ENCODE data around the gene MEF2C. TPM values are rescaled to one million over a fixed set of nuclear protein-coding genes. Genes with fewer than 3 reads are reported as not detected.

Gene MEF2C
- total and polyA plus RNA-seq, 5 experiments from 2014 or later = 0.14 to 10.8 (median 0.48) TPM

DNA sequence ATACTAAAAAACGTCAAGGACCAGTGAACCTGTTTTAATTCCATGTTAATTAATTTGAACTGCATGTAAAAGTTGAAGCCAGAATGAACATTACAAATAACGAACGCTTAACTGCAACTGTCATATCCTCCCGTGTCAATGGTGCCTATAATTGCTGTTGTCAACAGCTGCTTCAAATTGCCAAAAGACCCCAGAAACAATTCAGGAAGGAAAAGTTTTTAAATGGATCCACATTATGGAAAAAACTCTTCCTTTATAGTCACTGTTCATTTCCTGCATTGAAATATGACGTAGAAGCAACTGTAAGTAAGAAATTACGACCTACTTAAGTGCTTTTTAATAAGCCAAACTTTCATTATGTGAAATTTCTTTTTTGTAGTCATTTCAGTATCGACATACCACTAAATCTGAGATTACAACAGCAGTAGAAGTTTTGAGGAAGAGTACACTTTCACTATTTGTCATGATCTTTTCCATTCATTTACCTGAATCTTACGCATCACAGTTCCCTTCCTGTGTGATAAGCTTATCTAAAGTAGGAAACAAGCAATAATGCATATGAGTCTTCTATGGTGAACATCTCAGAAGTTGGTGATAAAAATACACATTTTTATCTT, 37.8 kb downstream of the MEF2C start:
- POLR2A ChIA-PET = no interaction called here
- Mint-ChIP-seq H3K9me3 (no peaks in the 10 kb centered on the region), H3K27me3 (peaks cover 0 to 11% (median 3%) of the 10 kb centered on the region in 5 donors), H3K36me3 (no peaks in the 10 kb centered on the region), H3K4me1 (peaks cover 0 to 30% (median 0%) of the 10 kb centered on the region in 4 donors), H3K4me3 (no peak overlapping the region), H3K27ac (no peak overlapping the region)
- DNase-seq = no peak
- ATAC-seq = no peak

DNA sequence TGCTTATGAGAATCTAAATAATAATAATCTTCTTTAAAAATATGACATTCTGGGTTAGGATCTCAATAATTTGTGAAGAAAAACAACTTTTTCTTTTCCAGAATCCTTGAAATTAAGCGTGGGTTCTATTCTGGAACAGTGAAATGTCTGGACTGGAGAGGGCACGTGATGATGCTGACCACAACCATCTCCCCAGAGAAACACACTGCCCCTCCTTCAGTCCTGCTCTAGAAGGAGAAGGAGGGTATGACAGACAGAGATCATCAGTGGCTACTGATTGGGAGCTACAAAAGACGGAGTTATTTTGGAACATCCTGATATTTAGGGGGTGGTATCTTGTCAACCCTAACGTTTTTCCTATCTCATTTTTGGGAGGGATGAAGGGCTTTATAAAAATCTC, 40.2 kb downstream of the MEF2C start:
- ATAC-seq (no peak), DNase-seq (no peak)
- Mint-ChIP-seq H3K27me3 (peaks cover 1 to 11% (median 3%) of the 10 kb centered on the region in 5 donors), H3K36me3 (no peaks in the 10 kb centered on the region), H3K27ac (no peak overlapping the region), H3K4me1 (peaks cover 0 to 25% (median under 1%) of the 10 kb centered on the region in 4 donors), H3K9me3 (no peaks in the 10 kb centered on the region), H3K4me3 (no peak overlapping the region)
- POLR2A ChIA-PET = no interaction called here

DNA sequence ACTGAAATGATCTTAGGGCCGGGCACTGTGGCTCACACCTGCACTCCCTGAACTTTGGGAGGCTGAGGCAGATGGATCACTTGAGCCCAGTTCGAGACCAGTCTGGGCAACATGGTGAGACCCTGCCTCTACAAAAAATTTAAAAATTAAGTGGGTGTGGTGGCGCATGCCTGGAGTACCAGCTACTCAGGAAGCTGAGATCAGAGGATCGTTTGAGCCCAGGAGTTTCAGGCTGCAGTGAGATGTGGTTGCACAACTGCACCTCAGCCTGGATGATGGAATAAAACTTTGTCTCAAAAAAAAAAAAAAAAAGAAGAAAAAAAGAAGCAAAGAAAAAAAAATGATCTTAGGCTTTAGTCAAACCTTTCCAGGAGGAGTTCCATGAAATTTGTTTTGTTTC, 41.8 kb downstream of the MEF2C start:
- no peak overlapping the region for H3K27ac Mint-ChIP-seq
- POLR2A ChIA-PET = no interaction called here
- peaks cover 0 to 12% (median under 1%) of the 10 kb centered on the region in 4 donors for H3K4me1 Mint-ChIP-seq
- H3K4me3 Mint-ChIP-seq = no peak overlapping the region
- H3K27me3 Mint-ChIP-seq = peaks cover 1 to 3% (median 2%) of the 10 kb centered on the region in 5 donors
- no peak for ATAC-seq
- no peaks in the 10 kb centered on the region for H3K9me3 Mint-ChIP-seq
- H3K36me3 Mint-ChIP-seq = no peaks in the 10 kb centered on the region
- DNase-seq = no peak

DNA sequence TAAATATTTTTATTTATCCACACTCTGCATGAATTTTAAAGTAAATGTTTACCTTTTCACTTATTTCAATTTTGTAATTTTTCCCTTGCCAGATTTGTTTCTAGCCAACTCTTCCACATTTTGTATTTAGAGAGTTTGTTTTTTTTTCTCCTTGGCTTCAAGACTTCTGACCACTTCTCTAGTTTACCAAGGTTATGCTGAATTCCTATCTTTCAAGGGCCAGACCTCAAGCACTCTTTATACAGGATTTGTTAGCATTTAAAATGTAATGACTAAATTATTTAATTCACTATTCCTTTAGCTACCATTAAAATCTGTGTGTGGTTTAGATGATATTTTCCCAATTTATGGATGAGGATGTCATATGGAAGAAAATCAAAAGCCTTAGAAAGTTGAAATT, 42.5 kb downstream of the MEF2C start:
- no peak for DNase-seq
- Mint-ChIP-seq H3K4me3 (no peak overlapping the region), H3K4me1 (peaks cover 0 to 10% (median under 1%) of the 10 kb centered on the region in 4 donors), H3K27ac (no peak overlapping the region), H3K27me3 (peaks cover 0 to 3% (median 1%) of the 10 kb centered on the region in 5 donors), H3K9me3 (no peaks in the 10 kb centered on the region), H3K36me3 (no peaks in the 10 kb centered on the region)
- ATAC-seq = no peak
- POLR2A ChIA-PET = no interaction called here

DNA sequence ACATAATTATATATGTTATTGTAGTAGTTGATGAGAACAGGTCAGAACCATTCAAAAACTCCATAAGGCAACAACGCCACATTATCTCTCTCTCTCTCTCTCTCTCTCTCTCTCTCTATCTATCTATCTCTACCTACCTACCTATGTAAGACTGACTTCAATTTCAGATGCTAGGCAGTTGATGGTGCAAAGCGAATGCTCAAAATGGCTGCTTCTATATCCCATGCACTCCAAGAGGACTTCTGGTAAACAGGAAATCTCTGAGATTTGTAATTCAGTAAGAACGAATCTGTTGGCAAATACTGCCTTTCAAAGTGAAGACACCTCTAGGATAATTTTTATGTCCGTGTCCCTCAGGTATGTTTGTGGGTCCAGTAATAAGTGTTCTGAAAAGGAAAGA, 43.7 kb downstream of the MEF2C start:
- H3K4me3 Mint-ChIP-seq = no peak overlapping the region
- no peak overlapping the region for H3K27ac Mint-ChIP-seq
- ATAC-seq = no peak
- H3K9me3 Mint-ChIP-seq = no peaks in the 10 kb centered on the region
- H3K36me3 Mint-ChIP-seq = no peaks in the 10 kb centered on the region
- POLR2A ChIA-PET = no interaction called here
- DNase-seq = no peak
- H3K4me1 Mint-ChIP-seq = peaks cover 0 to 7% (median 3%) of the 10 kb centered on the region in 4 donors
- H3K27me3 Mint-ChIP-seq = peaks cover 0 to 3% (median 1%) of the 10 kb centered on the region in 5 donors

DNA sequence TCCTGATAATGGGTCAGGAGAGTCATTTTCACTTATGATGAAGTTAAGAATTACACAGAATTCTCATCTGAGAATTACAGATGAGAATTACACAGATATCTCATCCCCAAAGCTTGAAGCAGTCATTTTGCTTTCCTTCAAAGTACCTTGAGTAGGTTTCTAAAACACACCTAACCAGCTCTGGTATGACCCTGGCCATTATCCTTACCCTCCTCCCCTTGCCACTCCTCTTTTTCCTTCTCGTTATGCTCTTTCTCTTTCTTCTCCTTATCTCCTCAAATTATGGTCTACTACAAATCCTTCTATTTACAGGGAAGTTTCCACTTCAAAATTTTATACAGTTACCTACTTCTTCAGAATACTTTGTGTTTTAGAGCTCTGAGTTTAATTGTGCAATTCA, 44.5 kb downstream of the MEF2C start:
- H3K27ac Mint-ChIP-seq = no peak overlapping the region
- no peak for DNase-seq

DNA sequence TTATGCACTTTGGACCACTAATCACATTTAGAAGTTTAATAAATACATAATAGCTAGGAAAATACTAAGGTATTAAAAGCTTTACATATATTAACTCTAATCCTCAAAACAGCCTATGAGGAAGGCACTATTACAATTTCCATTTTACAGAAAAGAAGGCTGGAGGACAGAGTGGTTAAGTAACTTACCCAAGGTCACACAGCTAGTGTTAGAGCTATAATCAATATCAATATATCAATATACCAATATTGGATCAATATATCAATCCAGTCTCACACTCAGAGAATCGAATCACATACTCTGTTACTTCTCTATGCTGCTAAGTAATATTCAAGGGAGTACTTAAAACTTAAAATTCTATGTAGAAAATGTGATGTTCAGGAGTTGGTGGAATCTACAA, 45.2 kb downstream of the MEF2C start:
- Mint-ChIP-seq H3K36me3 (no peaks in the 10 kb centered on the region), H3K27me3 (peaks cover 0 to 3% (median 1%) of the 10 kb centered on the region in 5 donors), H3K9me3 (no peaks in the 10 kb centered on the region), H3K4me3 (no peak overlapping the region), H3K4me1 (peaks cover 4 to 20% (median 11%) of the 10 kb centered on the region in 4 donors), H3K27ac (no peak overlapping the region)
- ATAC-seq = no peak
- POLR2A ChIA-PET = no interaction called here
- DNase-seq = no peak

More for the DNA sequence above, 44.5 kb downstream of the MEF2C start:
- H3K4me3 Mint-ChIP-seq = no peak overlapping the region
- peaks cover 4 to 14% (median 7%) of the 10 kb centered on the region in 4 donors for H3K4me1 Mint-ChIP-seq
- no peak for ATAC-seq
- H3K36me3 Mint-ChIP-seq = no peaks in the 10 kb centered on the region
- POLR2A ChIA-PET = no interaction called here
- H3K27me3 Mint-ChIP-seq = peaks cover 0 to 3% (median 1%) of the 10 kb centered on the region in 5 donors
- H3K9me3 Mint-ChIP-seq = no peaks in the 10 kb centered on the region

DNA sequence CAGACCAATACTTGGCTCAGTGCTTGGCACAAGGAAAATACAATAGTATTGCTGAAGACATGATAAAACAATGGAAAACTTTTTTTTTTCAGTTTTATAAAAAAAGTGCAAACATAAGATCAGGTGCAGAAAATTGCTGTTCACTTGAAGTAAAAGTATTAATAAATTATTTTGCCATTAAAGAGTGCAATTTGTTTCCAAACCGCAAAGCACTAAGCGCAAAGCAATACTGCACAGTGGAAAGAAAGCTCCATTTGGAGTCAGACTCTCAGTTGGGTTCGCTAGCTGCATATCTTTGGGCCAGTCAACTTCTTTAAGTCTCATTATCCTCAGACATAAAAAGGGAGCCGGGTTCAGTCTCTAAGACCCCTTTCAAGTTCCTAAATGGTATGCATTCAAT, 45.8 kb downstream of the MEF2C start:
- H3K4me1 Mint-ChIP-seq = peaks cover 4 to 24% (median 11%) of the 10 kb centered on the region in 4 donors
- no peaks in the 10 kb centered on the region for H3K9me3 Mint-ChIP-seq
- POLR2A ChIA-PET = no interaction called here
- H3K27me3 Mint-ChIP-seq = peaks cover 0 to 3% (median 1%) of the 10 kb centered on the region in 5 donors
- no peaks in the 10 kb centered on the region for H3K36me3 Mint-ChIP-seq
- ATAC-seq (no peak), DNase-seq (no peak)
- H3K27ac Mint-ChIP-seq = no peak overlapping the region
- H3K4me3 Mint-ChIP-seq = no peak overlapping the region

DNA sequence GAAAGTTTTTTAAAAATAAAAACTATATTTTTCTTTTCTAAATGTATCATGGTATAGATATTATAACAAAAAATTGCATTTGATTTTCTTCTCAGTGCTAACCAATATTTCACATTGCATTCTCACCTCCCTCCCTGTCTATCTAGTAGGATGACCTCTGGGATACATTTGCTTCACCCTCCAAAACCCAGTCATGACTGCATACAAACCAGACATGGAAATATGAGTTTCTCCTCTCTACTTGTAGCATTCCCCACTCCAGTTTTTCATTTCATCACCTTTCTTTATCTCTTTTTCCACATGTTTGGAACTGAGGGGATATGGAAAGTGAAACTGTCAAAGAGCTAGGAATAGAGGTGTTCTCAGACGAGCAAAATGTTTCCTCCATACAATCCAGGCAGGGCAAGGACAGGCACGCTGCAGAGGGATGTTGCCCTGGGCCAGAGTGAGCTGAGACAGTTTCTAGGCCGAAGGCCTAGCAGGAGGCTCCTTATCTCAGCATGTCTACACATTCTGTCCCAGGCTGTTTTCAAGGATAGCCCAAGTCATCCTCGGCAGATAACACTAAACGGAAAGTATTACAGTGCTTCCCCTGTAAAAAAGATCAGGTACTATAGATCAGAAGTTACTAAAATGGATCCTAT, 46.7 kb downstream of the MEF2C start:
- peaks cover 4 to 32% (median 11%) of the 10 kb centered on the region in 4 donors for H3K4me1 Mint-ChIP-seq
- H3K9me3 Mint-ChIP-seq = no peaks in the 10 kb centered on the region
- no peaks in the 10 kb centered on the region for H3K36me3 Mint-ChIP-seq
- H3K27ac Mint-ChIP-seq = no peak overlapping the region
- POLR2A ChIA-PET = no interaction called here
- H3K27me3 Mint-ChIP-seq = peaks cover 0 to 3% (median 1%) of the 10 kb centered on the region in 5 donors
- ATAC-seq (no peak), DNase-seq (no peak)
- H3K4me3 Mint-ChIP-seq = no peak overlapping the region

DNA sequence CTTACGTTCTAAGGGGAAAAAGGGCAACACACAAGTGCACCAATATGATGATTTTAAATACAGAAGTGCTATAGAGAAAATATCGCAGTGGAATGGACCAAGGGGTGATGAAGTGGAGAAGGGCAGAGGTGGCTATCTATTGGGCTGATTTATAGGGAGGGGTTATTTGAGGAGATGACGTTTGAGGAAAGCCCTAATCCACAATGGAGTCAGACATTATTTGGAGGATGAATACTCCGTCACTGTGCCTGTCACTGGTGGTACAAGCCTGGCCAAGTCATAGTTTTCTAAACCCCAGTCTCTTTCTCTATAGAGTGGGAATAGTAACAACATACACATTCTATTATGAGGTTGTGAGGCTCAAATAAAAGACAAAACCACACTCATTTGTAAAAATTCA, 48.5 kb downstream of the MEF2C start:
- Mint-ChIP-seq H3K36me3 (no peaks in the 10 kb centered on the region), H3K4me1 (peaks cover 9 to 46% (median 21%) of the 10 kb centered on the region in 4 donors), H3K27ac (peak overlapping the region in 1 of 10 donors; percentile 1), H3K9me3 (no peaks in the 10 kb centered on the region), H3K27me3 (peaks cover 0 to 3% (median 1%) of the 10 kb centered on the region in 5 donors), H3K4me3 (no peak overlapping the region)
- ATAC-seq (no peak), DNase-seq (no peak)
- POLR2A ChIA-PET = no interaction called here

DNA sequence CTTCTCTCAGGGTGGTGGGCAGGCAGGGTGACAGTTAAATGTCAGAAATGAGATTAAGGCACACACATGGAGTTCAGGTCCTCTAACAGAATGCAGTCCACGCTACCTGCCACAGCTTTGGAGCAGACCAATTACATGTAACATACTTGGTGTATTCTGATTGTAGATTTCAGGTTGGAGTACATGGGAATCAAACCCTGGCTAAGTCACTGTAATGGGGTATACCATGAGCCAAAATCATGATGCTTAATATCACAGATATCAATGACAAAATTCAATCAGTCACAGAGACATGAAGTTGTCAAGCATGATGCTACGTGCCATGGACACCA, 48.9 kb downstream of the MEF2C start:
- DNase-seq (no peak), ATAC-seq (no peak)
- peaks cover 0 to 1% (median 0%) of the 10 kb centered on the region in 5 donors for H3K27me3 Mint-ChIP-seq
- POLR2A ChIA-PET = no interaction called here
- H3K27ac Mint-ChIP-seq = peak overlapping the region in 3 of 10 donors; percentile 1 to 14 (median 12)
- no peaks in the 10 kb centered on the region for H3K36me3 Mint-ChIP-seq
- no peak overlapping the region for H3K4me3 Mint-ChIP-seq
- H3K4me1 Mint-ChIP-seq = peaks cover 10 to 50% (median 24%) of the 10 kb centered on the region in 4 donors
- no peaks in the 10 kb centered on the region for H3K9me3 Mint-ChIP-seq

DNA sequence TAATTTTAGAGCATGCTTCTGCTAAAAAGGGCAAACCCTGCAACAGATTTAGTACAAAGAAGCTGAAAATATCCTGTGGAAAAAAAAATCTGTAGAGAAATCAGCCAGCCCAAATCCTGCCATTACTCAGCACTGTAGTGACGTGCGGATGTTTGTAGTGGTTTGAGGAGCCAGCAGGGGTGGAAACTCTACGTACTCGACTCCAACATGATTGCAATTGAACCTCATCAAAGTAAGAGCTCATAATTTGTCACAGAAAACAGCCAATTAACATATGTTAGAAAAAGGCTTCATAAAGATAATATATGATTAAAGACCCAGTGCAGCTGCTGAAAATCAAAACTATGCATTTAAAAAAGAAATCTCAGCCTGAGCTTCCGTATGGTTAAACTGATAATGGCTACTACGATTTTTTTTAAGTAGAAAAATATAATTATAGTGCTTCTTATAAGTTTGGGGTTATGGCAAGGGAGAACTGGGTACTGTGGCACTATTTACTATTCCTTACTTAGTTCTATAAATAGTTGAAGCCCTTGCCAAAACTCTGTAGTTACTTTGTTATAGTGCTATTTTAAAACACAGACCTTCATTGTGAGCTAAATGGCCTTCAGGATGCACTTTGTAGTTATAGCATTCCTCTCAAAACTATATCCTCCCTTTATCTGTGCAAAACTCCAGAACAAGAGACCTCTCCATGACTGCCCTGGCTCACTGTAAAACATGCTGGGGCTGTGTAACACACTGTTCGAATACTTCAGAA, 49.4 kb downstream of the MEF2C start:
- ATAC-seq (peak; percentile 91 to 92), DNase-seq (peak in 8 of 10 donors; percentile 9 to 71 (median 36))
- POLR2A ChIA-PET = no interaction called here
- no peaks in the 10 kb centered on the region for H3K9me3 Mint-ChIP-seq
- no peaks in the 10 kb centered on the region for H3K36me3 Mint-ChIP-seq
- H3K27ac Mint-ChIP-seq = peak overlapping the region in 5 of 10 donors; percentile 12 to 74 (median 34)
- peak overlapping the region in 6 of 10 donors; percentile 33 to 79 (median 62) for H3K4me3 Mint-ChIP-seq
- peaks cover 0 to under 1% (median 0%) of the 10 kb centered on the region in 5 donors for H3K27me3 Mint-ChIP-seq
- H3K4me1 Mint-ChIP-seq = peaks cover 12 to 54% (median 30%) of the 10 kb centered on the region in 4 donors

DNA sequence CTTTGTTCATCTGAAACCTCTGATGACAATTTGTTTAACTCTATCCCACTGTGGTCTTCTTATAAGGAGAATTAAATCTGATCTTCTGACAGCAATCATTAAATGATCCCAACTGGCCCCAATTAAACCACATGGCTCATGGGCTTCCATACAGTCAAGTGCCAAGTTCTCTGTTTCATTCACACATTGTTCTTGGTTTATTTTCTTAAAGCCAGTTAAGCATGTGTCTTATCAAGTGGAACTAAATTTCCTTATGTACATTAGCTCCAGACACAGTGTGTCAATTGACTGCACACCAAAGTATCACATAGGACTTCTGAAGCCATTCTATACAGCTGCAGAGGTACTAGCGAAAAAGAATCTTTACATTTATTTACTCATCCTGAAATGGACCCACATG, 51.2 kb downstream of the MEF2C start:
- DNase-seq (no peak), ATAC-seq (no peak)
- POLR2A ChIA-PET = no interaction called here
- Mint-ChIP-seq H3K27me3 (no peaks in the 10 kb centered on the region), H3K4me3 (no peak overlapping the region), H3K9me3 (no peaks in the 10 kb centered on the region), H3K27ac (peak overlapping the region in 2 of 10 donors; percentile 12 to 37), H3K4me1 (peaks cover 19 to 71% (median 46%) of the 10 kb centered on the region in 4 donors), H3K36me3 (no peaks in the 10 kb centered on the region)
